Right lobe of liver (tissue), 6 donors: ENCODE data around the gene TTC28. TPM values are rescaled to one million over a fixed set of nuclear protein-coding genes. Genes with fewer than 3 reads are reported as not detected.

ENCODE experiments used
- ATAC-seq, 4 donors: fragments of 200-7000 bp; cut with Tn5 transposase; one replicate each; pipeline ENCODE4 v1.9.1; 2020; ENCODE audit warnings: mild to moderate bottlenecking in 4 of 4, moderate library complexity in 4 of 4
- DNase-seq, 3 donors: peaks; one replicate each; pipeline ENCODE4 v3.0.0-alpha.2; 2020
- H3K27ac ChIP-seq, 3 donors: fragments of 200-600 bp; one replicate each; pipeline ENCODE4 v1.8.0; 2022
- H3K27me3 ChIP-seq, 2 donors: fragments of 200-600 bp; one replicate each; pipeline ENCODE4 v1.8.0; 2022
- H3K36me3 ChIP-seq, 4 donors: fragments of 200-600 bp; sonication (generic) in 1 of 4; one replicate each; pipeline versions ENCODE4 v1.5.1 to v1.8.0; 2017 to 2022; ENCODE audit warnings: control low read depth in 1 of 4
- H3K4me1 ChIP-seq, 4 donors: fragments of 200-600 bp; sonication (generic) in 1 of 4; one replicate each; pipeline versions ENCODE4 v1.5.1 to v1.8.0; 2017 to 2022; ENCODE audit warnings: control low read depth in 1 of 4
- H3K4me3 ChIP-seq, 3 donors: fragments of 200-600 bp; one replicate each; pipeline ENCODE4 v1.8.0; 2022
- H3K9me3 ChIP-seq, 4 donors: fragments of 200-600 bp; sonication (generic) in 1 of 4; one replicate each; pipeline versions ENCODE4 v1.5.1 to v1.8.0; 2017 to 2022; ENCODE audit warnings: control low read depth in 1 of 4
- POLR2A ChIP-seq: fragments of 450-650 bp; IDR thresholded peaks from one replicate; pipeline ENCODE4 v1.6.1; 2017; ENCODE audit warnings: antibody characterized with exemption, mild to moderate bottlenecking
- WGBS: methylation state at CpG from one replicate; pipeline ENCODE4 v1.1.6; 2018; ENCODE audit warnings: low coverage, low lambda C conversion rate; ENCODE audit not compliant: insufficient coverage; ENCODE audit errors: missing lambda C conversion rate; 5-methylcytosine and 5-hydroxymethylcytosine counted together
- intact Hi-C, 2 donors: fragments of 100-400 bp; cut with DNase I; formaldehyde crosslinking; loops; one replicate each; pipeline versions ENCODE4 v1.11.2 to v1.14.1; 2022
- total RNA-seq, 6 experiments: library from RNA; depleted of rRNA in 2 of 6; stranded (reverse); fragments of >200 nt in 2 of 6; fragmentation: NEBNext Ultra II Directional in 3 of 6; extraction: Animal tissue kit (Norgen Biotek cat#: 25700) in 3 of 6; gene quantifications; one replicate each; pipeline versions ENCODE4 v1.1.0 to v1.2.4, GENCODE V29; 2016 to 2023
- TF ChIP-seq, protein P1 (sequence below), 4 donors: fragments of 200-600 bp in 3 of 4; fragments of 450-650 bp in 1 of 4; IDR thresholded peaks; one replicate each; pipeline versions ENCODE4 v1.5.1 to v1.8.0; 2016 to 2022; ENCODE audit warnings: antibody characterized with exemption in 4 of 4, mild to moderate bottlenecking in 2 of 4
- donor health status: DM: no; HTN: yes; CAD: no.
- donor health status: DM: no; HTN: no; CAD: no.
- donor health status: DM: no; HTN: no; CAD: no.
- donor health status: DM: no; HTN: yes; CAD: no.
- donor health status: DM: no; HTN: yes; CAD: no.

TTC28 gene
- total RNA-seq, 6 experiments from 2014 or later: 9.4 to 38.3 (median 15.0) TPM

DNA sequence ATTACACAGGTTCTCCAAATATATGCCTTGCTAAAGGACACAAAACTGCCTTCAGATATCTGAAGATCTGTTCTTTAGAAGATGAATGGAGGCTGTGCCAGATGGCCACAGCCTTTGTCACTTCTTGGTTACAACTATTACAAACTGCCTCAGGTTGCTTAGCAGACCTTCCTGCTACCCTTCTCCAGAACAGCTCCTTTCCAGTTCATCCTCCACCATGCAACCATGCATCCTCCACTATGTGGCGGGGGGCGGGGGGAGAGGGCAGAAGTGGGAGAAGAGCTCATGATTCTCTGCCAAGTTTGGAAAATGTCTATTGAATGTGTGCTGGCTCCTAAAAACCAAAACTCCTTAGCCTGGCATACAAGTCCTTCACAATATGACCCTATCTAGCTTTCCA is 267.5 kb downstream of the TTC28 start:
- WGBS: 100% methylated on average over 2 of the region's 2 CpGs
- ATAC-seq (no peak), DNase-seq (no peak)
- Histone ChIP-seq H3K27ac (no peak overlapping the region), H3K9me3 (no peaks in the 10 kb centered on the region), H3K4me3 (no peak overlapping the region), H3K36me3 (no peaks in the 10 kb centered on the region), H3K4me1 (peaks cover 0 to 8% (median 0%) of the 10 kb centered on the region in 4 donors), H3K27me3 (no peaks in the 10 kb centered on the region)
- TF ChIP-seq POLR2A: no peak
- TF ChIP-seq, protein P1, sequence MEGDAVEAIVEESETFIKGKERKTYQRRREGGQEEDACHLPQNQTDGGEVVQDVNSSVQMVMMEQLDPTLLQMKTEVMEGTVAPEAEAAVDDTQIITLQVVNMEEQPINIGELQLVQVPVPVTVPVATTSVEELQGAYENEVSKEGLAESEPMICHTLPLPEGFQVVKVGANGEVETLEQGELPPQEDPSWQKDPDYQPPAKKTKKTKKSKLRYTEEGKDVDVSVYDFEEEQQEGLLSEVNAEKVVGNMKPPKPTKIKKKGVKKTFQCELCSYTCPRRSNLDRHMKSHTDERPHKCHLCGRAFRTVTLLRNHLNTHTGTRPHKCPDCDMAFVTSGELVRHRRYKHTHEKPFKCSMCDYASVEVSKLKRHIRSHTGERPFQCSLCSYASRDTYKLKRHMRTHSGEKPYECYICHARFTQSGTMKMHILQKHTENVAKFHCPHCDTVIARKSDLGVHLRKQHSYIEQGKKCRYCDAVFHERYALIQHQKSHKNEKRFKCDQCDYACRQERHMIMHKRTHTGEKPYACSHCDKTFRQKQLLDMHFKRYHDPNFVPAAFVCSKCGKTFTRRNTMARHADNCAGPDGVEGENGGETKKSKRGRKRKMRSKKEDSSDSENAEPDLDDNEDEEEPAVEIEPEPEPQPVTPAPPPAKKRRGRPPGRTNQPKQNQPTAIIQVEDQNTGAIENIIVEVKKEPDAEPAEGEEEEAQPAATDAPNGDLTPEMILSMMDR (IDR thresholded peaks at IDR 0.05): no peak
- intact Hi-C loops: no loop called here

DNA sequence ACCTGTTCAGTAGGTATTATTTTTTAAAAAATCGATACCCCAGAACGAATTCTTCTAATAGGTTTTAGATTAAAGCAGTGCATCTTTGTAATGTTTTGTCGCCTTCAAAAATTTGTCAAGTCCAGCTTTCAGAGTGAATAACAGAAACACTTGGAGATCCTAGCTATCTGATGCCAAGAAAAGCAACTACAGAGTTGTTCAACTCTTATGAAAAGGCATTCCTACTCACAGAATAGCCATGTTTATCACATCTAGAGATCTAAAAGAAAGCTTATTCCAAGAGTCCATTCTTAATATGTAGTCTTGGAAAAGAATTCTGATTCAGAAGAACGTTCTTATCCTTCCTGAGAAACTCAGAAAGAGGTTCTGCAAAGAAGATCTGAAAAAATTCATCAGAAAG is 268.5 kb downstream of the TTC28 start:
- TF ChIP-seq, protein P1 (IDR thresholded peaks at IDR 0.05): no peak
- TF ChIP-seq POLR2A: no peak
- DNase-seq (no peak), ATAC-seq (no peak)
- Histone ChIP-seq H3K27ac (no peak overlapping the region), H3K27me3 (no peaks in the 10 kb centered on the region), H3K9me3 (no peaks in the 10 kb centered on the region), H3K4me3 (no peak overlapping the region), H3K36me3 (no peaks in the 10 kb centered on the region), H3K4me1 (peaks cover 0 to 8% (median 0%) of the 10 kb centered on the region in 4 donors)
- intact Hi-C loops: no loop called here
- 85% methylated on average over 4 of the region's 4 CpGs for WGBS

DNA sequence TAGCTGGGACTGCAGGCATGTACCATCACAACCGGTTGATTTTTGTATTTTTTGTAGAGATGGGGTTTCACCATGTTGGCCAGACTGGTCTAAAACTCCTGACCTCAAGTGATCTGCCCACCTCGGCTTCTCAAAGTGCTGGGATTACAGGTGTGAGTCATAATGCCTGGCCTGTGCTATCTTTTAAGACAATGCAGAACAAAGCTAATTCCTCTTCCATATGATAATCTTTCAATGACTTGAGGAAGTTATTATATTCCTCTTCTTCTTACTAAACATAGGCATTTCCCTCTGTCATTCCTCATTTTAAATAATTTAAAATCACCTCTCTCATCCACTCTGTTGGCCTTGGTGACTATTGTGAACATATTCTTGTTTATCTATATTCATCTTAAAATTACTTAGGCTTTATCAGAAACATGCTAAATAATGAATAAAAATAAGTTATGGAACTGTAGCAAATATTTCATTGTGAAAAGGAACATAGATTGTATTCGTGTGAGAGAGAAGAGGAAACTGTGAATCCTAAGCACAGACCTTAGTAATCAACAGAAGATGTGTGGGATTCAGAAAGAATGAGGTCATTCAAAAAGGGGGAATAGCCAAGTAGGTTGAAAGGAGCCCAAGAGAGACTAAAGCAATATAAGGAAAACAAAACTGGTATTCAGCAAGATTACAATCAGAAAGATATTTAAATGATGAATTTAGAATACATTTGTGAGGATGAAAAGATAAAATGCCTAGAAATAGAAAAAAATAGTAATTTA is 269.4 kb downstream of the TTC28 start:
- no peak overlapping the region for H3K27ac ChIP-seq
- intact Hi-C loops: no loop called here
- no peak for TF ChIP-seq POLR2A
- TF ChIP-seq, protein P1 (IDR thresholded peaks at IDR 0.05): no peak
- ATAC-seq (no peak), DNase-seq (no peak)
- no peaks in the 10 kb centered on the region for H3K9me3 ChIP-seq
- H3K4me1 ChIP-seq: peaks cover 0 to 8% (median 0%) of the 10 kb centered on the region in 4 donors
- no peak overlapping the region for H3K4me3 ChIP-seq
- WGBS: 47% methylated on average over 2 of the region's 3 CpGs
- no peaks in the 10 kb centered on the region for H3K27me3 ChIP-seq
- no peaks in the 10 kb centered on the region for H3K36me3 ChIP-seq

DNA sequence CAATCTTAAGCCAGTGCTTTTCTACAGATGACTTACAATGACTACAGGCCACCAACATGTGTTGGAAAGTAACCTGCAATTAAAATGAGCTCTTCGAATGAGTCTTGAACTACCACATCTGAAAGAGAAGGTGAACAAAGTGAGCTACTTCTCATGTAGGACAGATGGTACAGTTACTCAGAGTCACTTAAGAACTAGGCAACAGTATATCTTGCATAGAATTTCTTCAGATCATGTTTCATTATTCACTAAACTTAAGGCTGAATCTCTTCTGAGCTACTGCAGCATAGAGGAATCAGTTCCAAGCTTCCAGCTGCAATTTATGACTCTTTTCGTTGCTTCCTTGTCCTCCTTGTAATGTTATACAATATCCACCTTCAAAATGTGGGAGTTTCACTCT is 270.9 kb downstream of the TTC28 start:
- intact Hi-C loops: no loop called here
- ATAC-seq: no peak
- H3K27ac ChIP-seq: no peak overlapping the region
- DNase-seq: no peak
- H3K4me3 ChIP-seq: no peak overlapping the region
- no peaks in the 10 kb centered on the region for H3K27me3 ChIP-seq
- no peaks in the 10 kb centered on the region for H3K36me3 ChIP-seq
- 94% methylated on average over 2 of the region's 2 CpGs for WGBS
- H3K9me3 ChIP-seq: no peaks in the 10 kb centered on the region
- H3K4me1 ChIP-seq: peaks cover 0 to 1% (median 0%) of the 10 kb centered on the region in 4 donors
- TF ChIP-seq, protein P1 (IDR thresholded peaks at IDR 0.05): no peak
- TF ChIP-seq POLR2A: no peak
